Natural killer cell (primary cell): ENCODE data around the gene YPEL5. TPM values are rescaled to one million over a fixed set of nuclear protein-coding genes. Genes with fewer than 3 reads are reported as not detected.

Experiments
- ATAC-seq, 3 donors: fragments of 150-1000 bp in 2 of 3; fragments of 200-7000 bp in 1 of 3; cut with Tn5 transposase; 1 replicate in 1 of 3; 2 replicates in 2 of 3; pipeline ENCODE4 v1.10.0; 2021; ENCODE audit warnings: mild to moderate bottlenecking in 2 of 3, moderate library complexity in 2 of 3
- DNase-seq, 2 donors: peaks; one replicate each; pipeline versions ENCODE4 v3.0.0 to v3.0.0-alpha.2; 2013 to 2021; ENCODE audit warnings: mixed read lengths in 1 of 2
- H3K27ac ChIP-seq: one replicate; pipeline ENCODE4 v1.5.1; 2013; ENCODE audit warnings: mild to moderate bottlenecking, low read length
- H3K27me3 ChIP-seq: one replicate; pipeline ENCODE4 v1.6.1; 2013; ENCODE audit warnings: low read length; ENCODE audit not compliant: control insufficient read depth, insufficient read depth
- H3K36me3 ChIP-seq: one replicate; pipeline ENCODE4 v1.6.1; 2013; ENCODE audit warnings: low read length; ENCODE audit not compliant: control insufficient read depth, insufficient read depth
- H3K4me1 ChIP-seq: one replicate; pipeline ENCODE4 v1.6.1; 2013; ENCODE audit warnings: low read length; ENCODE audit not compliant: control insufficient read depth, insufficient read depth
- H3K4me3 ChIP-seq: one replicate; pipeline ENCODE4 v1.5.1; 2013; ENCODE audit warnings: low read length
- H3K9me3 ChIP-seq: one replicate; pipeline ENCODE4 v1.6.1; 2013; ENCODE audit warnings: low read length; ENCODE audit not compliant: control insufficient read depth, insufficient read depth
- H3K27ac Mint-ChIP-seq, 2 donors: one replicate each; pipeline ENCODE4 v1.8.0; 2022; ENCODE audit warnings: mild to moderate bottlenecking in 2 of 2, mixed read lengths in 2 of 2, moderate library complexity in 1 of 2
- H3K27me3 Mint-ChIP-seq, 2 donors: one replicate each; pipeline ENCODE4 v1.8.0; 2022; ENCODE audit warnings: low read depth in 2 of 2, mixed read lengths in 2 of 2
- H3K36me3 Mint-ChIP-seq: one replicate; pipeline ENCODE4 v1.8.0; 2022; ENCODE audit warnings: mixed read lengths
- H3K4me1 Mint-ChIP-seq, 2 donors: one replicate each; pipeline ENCODE4 v1.8.0; 2022; ENCODE audit warnings: mixed read lengths in 2 of 2
- H3K4me3 Mint-ChIP-seq: one replicate; pipeline ENCODE4 v1.8.0; 2022; ENCODE audit warnings: mild to moderate bottlenecking, moderate library complexity, mixed read lengths
- H3K9me3 Mint-ChIP-seq, 2 donors: one replicate each; pipeline ENCODE4 v1.8.0; 2022; ENCODE audit warnings: mixed read lengths in 2 of 2
- CTCF ChIP-seq: fragments of 200-600 bp; IDR thresholded peaks from one replicate; pipeline ENCODE4 v1.8.0; 2022; ENCODE audit warnings: antibody characterized with exemption
- WGBS: methylation state at CpG from one replicate; pipeline ENCODE4 v1.1.7; 2013; ENCODE audit warnings: missing lambda C conversion rate; ENCODE audit not compliant: insufficient coverage; 5-methylcytosine and 5-hydroxymethylcytosine counted together
- intact Hi-C: fragments of 100-400 bp; cut with micrococcal nuclease; formaldehyde crosslinking; loops from one replicate; pipeline ENCODE4 v1.14.2; 2022
- total RNA-seq, 4 donors: library from RNA; stranded (reverse); fragments of 120-200 nt in 1 of 4; gene quantifications; one replicate each; pipeline versions ENCODE4 v1.2.3 to v1.2.4, GENCODE V29; 2013 to 2022

Gene YPEL5
- total RNA-seq, 3 donors from 2014 or later (not counting 1 experiment from before 2014, with no cell fraction given): 569 to 1,094 (median 800) TPM

DNA sequence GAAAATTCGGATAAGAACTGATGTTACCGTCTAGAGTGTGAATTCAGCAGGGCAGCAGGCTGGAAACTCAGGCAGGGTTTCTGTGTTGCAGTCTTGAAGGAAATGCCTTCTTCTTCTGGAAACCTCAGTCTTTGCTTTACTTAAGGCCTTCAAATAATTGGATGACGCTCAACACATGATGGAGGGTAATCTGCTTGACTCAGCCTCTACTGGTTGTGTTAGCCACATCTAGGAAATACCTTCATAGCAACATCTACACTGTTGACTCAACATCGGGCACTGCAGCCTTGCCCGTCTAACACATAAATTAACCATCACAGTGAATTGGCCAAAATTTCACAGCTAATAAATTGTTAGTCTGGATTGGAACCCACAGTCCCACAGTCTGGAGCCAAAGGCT, 37.2 kb downstream of the YPEL5 start:
- no peak for DNase-seq
- Mint-ChIP-seq H3K27ac (no peak overlapping the region), H3K27me3 (peaks cover 0 to 14% of the 10 kb centered on the region in 2 donors), H3K36me3 (no peaks in the 10 kb centered on the region), H3K4me1 (no peaks in the 10 kb centered on the region), H3K4me3 (no peak overlapping the region), H3K9me3 (no peaks in the 10 kb centered on the region)
- peaks cover 2% of the 10 kb centered on the region for H3K4me1 ChIP-seq
- H3K36me3 ChIP-seq: no peaks in the 10 kb centered on the region
- H3K27me3 ChIP-seq: no peaks in the 10 kb centered on the region
- no peak for ATAC-seq
- H3K27ac ChIP-seq: no peak overlapping the region
- no peaks in the 10 kb centered on the region for H3K9me3 ChIP-seq
- intact Hi-C loops: no loop called here
- 90% methylated on average over 5 of the region's 5 CpGs for WGBS
- H3K4me3 ChIP-seq: no peak overlapping the region
- no peak for TF ChIP-seq CTCF

DNA sequence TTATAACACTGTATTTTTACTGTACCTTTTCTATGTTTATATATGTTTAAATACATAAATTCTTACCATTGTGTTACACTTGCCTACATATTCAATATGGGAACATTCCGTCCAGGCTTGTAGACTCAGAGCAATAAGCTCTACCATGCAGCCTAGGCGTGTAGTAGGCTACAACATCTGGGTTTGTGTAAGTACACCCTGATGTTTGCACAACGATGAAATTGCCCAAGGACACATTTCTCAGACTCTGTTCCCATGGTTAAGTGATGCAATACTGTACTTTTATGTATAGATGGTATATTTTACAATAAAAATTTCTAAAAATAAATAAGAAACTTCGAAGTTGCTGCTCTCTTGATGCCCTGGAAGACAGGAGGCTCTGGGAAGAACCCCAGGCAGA, 38.4 kb downstream of the YPEL5 start:
- WGBS: 72% methylated on average over 4 of the region's 4 CpGs
- Histone ChIP-seq H3K27ac (no peak overlapping the region), H3K9me3 (no peaks in the 10 kb centered on the region), H3K27me3 (no peaks in the 10 kb centered on the region), H3K4me1 (peaks cover 2% of the 10 kb centered on the region), H3K36me3 (no peaks in the 10 kb centered on the region), H3K4me3 (no peak overlapping the region)
- no peaks in the 10 kb centered on the region for H3K9me3 Mint-ChIP-seq
- peaks cover 0 to 14% of the 10 kb centered on the region in 2 donors for H3K27me3 Mint-ChIP-seq
- DNase-seq: no peak
- H3K4me1 Mint-ChIP-seq: no peaks in the 10 kb centered on the region
- no peak for TF ChIP-seq CTCF
- H3K36me3 Mint-ChIP-seq: no peaks in the 10 kb centered on the region
- H3K4me3 Mint-ChIP-seq: no peak overlapping the region
- no peak for ATAC-seq
- intact Hi-C loops: no loop called here
- no peak overlapping the region for H3K27ac Mint-ChIP-seq

GRCh38 chr2:30188292-30188691, 41.5 kb downstream of the YPEL5 start:
- Mint-ChIP-seq H3K27me3 (no peaks in the 10 kb centered on the region), H3K36me3 (no peaks in the 10 kb centered on the region), H3K27ac (no peak overlapping the region), H3K4me3 (no peak overlapping the region), H3K9me3 (no peaks in the 10 kb centered on the region), H3K4me1 (no peaks in the 10 kb centered on the region)
- Histone ChIP-seq H3K4me1 (peaks cover 2% of the 10 kb centered on the region), H3K27ac (no peak overlapping the region), H3K4me3 (no peak overlapping the region), H3K9me3 (no peaks in the 10 kb centered on the region), H3K36me3 (no peaks in the 10 kb centered on the region), H3K27me3 (no peaks in the 10 kb centered on the region)
- no peak for TF ChIP-seq CTCF
- intact Hi-C loops: no loop called here
- 68% methylated on average over 2 of the region's 2 CpGs for WGBS
- DNase-seq (no peak), ATAC-seq (no peak)

GRCh38 chr2:30190637-30191036, 43.8 kb downstream of the YPEL5 start:
- intact Hi-C loops: no loop called here
- no peak for TF ChIP-seq CTCF
- Mint-ChIP-seq H3K4me3 (no peak overlapping the region), H3K9me3 (no peaks in the 10 kb centered on the region), H3K27me3 (peaks cover 0 to 8% of the 10 kb centered on the region in 2 donors), H3K27ac (no peak overlapping the region), H3K4me1 (no peaks in the 10 kb centered on the region), H3K36me3 (no peaks in the 10 kb centered on the region)
- H3K27me3 ChIP-seq: no peaks in the 10 kb centered on the region
- DNase-seq: no peak
- no peak for ATAC-seq
- no peak overlapping the region for H3K4me3 ChIP-seq
- no peaks in the 10 kb centered on the region for H3K9me3 ChIP-seq
- H3K4me1 ChIP-seq: peaks cover 2% of the 10 kb centered on the region
- 93% methylated on average over 13 of the region's 13 CpGs for WGBS
- no peaks in the 10 kb centered on the region for H3K36me3 ChIP-seq
- no peak overlapping the region for H3K27ac ChIP-seq
